Mononuclear cell (primary cell): ENCODE data around the gene SCUBE1. TPM values are rescaled to one million over a fixed set of nuclear protein-coding genes. Genes with fewer than 3 reads are reported as not detected.

Experiments used
- H3K27me3 ChIP-seq: 2 replicates; pipeline ENCODE4 v1.6.0; 2011; ENCODE audit warnings: low read length, control low read depth; ENCODE audit not compliant: insufficient read depth
- H3K4me1 ChIP-seq: 2 replicates; pipeline ENCODE4 v1.5.1; 2011; ENCODE audit warnings: mild to moderate bottlenecking, low read length, control low read depth; ENCODE audit not compliant: insufficient read depth
- H3K4me3 ChIP-seq: 2 replicates; pipeline ENCODE4 v1.5.1; 2011; ENCODE audit warnings: mild to moderate bottlenecking, low read length, moderate library complexity
- H3K9me3 ChIP-seq: 2 replicates; pipeline ENCODE4 v1.5.1; 2011; ENCODE audit warnings: low read depth, mild to moderate bottlenecking, control low read depth, low read length
- total RNA-seq: library from RNA; depleted of rRNA; stranded (reverse); fragments of >200 nt; gene quantifications from one replicate; pipeline ENCODE4 v1.2.3, GENCODE V29; 2012

SCUBE1 gene
- total RNA-seq, 1 donor, result 0.94 TPM

GRCh38 chr22:43158778-43159483 is 184.2 kb downstream of the SCUBE1 start:
- no peaks in the 10 kb centered on the region for H3K9me3 ChIP-seq

GRCh38 chr22:43157874-43158546 is 185.2 kb downstream of the SCUBE1 start:
- H3K27me3 ChIP-seq, result no peaks in the 10 kb centered on the region

More at GRCh38 chr22:43158778-43159483, 184.2 kb downstream of the SCUBE1 start:
- H3K4me1 ChIP-seq, result peaks cover 69% of the 10 kb centered on the region
- H3K27me3 ChIP-seq, result no peaks in the 10 kb centered on the region
- H3K4me3 ChIP-seq, result no peak overlapping the region

GRCh38 chr22:43156413-43156812 is 186.8 kb downstream of the SCUBE1 start:
- H3K4me3 ChIP-seq, result no peak overlapping the region
- H3K27me3 ChIP-seq, result no peaks in the 10 kb centered on the region
- H3K4me1 ChIP-seq, result peaks cover 66% of the 10 kb centered on the region
- no peaks in the 10 kb centered on the region for H3K9me3 ChIP-seq

More at GRCh38 chr22:43157874-43158546, 185.2 kb downstream of the SCUBE1 start:
- peaks cover 66% of the 10 kb centered on the region for H3K4me1 ChIP-seq
- H3K9me3 ChIP-seq, result no peaks in the 10 kb centered on the region
- H3K4me3 ChIP-seq, result no peak overlapping the region

- Histone ChIP-seq H3K4me3 (no peak overlapping the region), H3K9me3 (no peaks in the 10 kb centered on the region), H3K27me3 (no peaks in the 10 kb centered on the region), H3K4me1 (peaks cover 70% of the 10 kb centered on the region)
These were observed 187.4 kb downstream of the SCUBE1 start for GRCh38 chr22:43155789-43156188.

GRCh38 chr22:43154887-43155536 is 188.2 kb downstream of the SCUBE1 start:
- H3K9me3 ChIP-seq, result no peaks in the 10 kb centered on the region
- no peak overlapping the region for H3K4me3 ChIP-seq
- H3K27me3 ChIP-seq, result no peaks in the 10 kb centered on the region
- peaks cover 76% of the 10 kb centered on the region for H3K4me1 ChIP-seq

GRCh38 chr22:43153899-43154298 is 189.3 kb downstream of the SCUBE1 start:
- Histone ChIP-seq H3K4me1 (peaks cover 72% of the 10 kb centered on the region), H3K27me3 (no peaks in the 10 kb centered on the region), H3K4me3 (peak overlapping the region; percentile 8), H3K9me3 (no peaks in the 10 kb centered on the region)

- H3K4me3 ChIP-seq, result peak overlapping the region; percentile 87
- H3K27me3 ChIP-seq, result no peaks in the 10 kb centered on the region
- no peaks in the 10 kb centered on the region for H3K9me3 ChIP-seq
- H3K4me1 ChIP-seq, result peaks cover 72% of the 10 kb centered on the region
These were observed 190.7 kb downstream of the SCUBE1 start for GRCh38 chr22:43152357-43153071.

GRCh38 chr22:43152003-43152356 is 191.2 kb downstream of the SCUBE1 start:
- peak overlapping the region; percentile 87 for H3K4me3 ChIP-seq
- H3K4me1 ChIP-seq, result peaks cover 74% of the 10 kb centered on the region
- H3K27me3 ChIP-seq, result no peaks in the 10 kb centered on the region
- H3K9me3 ChIP-seq, result no peaks in the 10 kb centered on the region

GRCh38 chr22:43151251-43152002 is 191.7 kb downstream of the SCUBE1 start, which contains the start of gene TSPO:
TSS of gene TSPO (plus strand) at chr22:43151559. CDS start at chr22:43159239, 7,680 bp downstream.
- Histone ChIP-seq H3K4me3 (peak within 1 kb of the TSS; percentile 87), H3K9me3 (no peaks in the 10 kb centered on the region), H3K4me1 (peaks cover 74% of the 10 kb centered on the region), H3K27me3 (no peaks in the 10 kb centered on the region)

GRCh38 chr22:43150731-43151206 is 192.4 kb downstream of the SCUBE1 start:
- no peaks in the 10 kb centered on the region for H3K9me3 ChIP-seq
- no peaks in the 10 kb centered on the region for H3K27me3 ChIP-seq
- peaks cover 75% of the 10 kb centered on the region for H3K4me1 ChIP-seq
- peak overlapping the region; percentile 87 for H3K4me3 ChIP-seq

- Histone ChIP-seq H3K9me3 (no peaks in the 10 kb centered on the region), H3K4me3 (no peak overlapping the region), H3K4me1 (peaks cover 69% of the 10 kb centered on the region), H3K27me3 (no peaks in the 10 kb centered on the region)
These were observed 194.6 kb downstream of the SCUBE1 start for GRCh38 chr22:43148581-43148980.

- H3K27me3 ChIP-seq, result no peaks in the 10 kb centered on the region
- H3K4me3 ChIP-seq, result no peak overlapping the region
- H3K4me1 ChIP-seq, result peaks cover 70% of the 10 kb centered on the region
- no peaks in the 10 kb centered on the region for H3K9me3 ChIP-seq
These were observed 195.4 kb downstream of the SCUBE1 start for GRCh38 chr22:43147821-43148220.
